MCF 10A (cell line): ENCODE data around the gene GGCX. TPM values are rescaled to one million over a fixed set of nuclear protein-coding genes. Genes with fewer than 3 reads are reported as not detected.

Experiments
- BruUV-seq: library from RNA; stranded (reverse); fragments of 400-500 nt; replicated peaks from 2 replicates; lab custom pipeline; 2021; lab: Mats Ljungman, UMichigan
- CTCF ChIA-PET: fragments of 300-600 bp; sonication (Branson Sonifier 250); formaldehyde crosslinking; extraction: SDS; loops from one replicate; lab custom pipeline; 2021; ENCODE audit warnings: antibody characterized with exemption, inconsistent platforms; lab: Yijun Ruan, JAX
- POLR2A ChIA-PET: fragments of 300-600, 350-650 bp; sonication (Branson Sonifier 250); formaldehyde crosslinking; extraction: SDS; loops from one replicate; lab custom pipeline; 2020; ENCODE audit warnings: antibody characterized with exemption, inconsistent platforms; lab: Yijun Ruan, JAX
- DNase-seq: peaks from one replicate; pipeline ENCODE4 v3.0.0-alpha.2; 2018; ENCODE audit not compliant: unreplicated experiment
- H3K27ac Mint-ChIP-seq: one replicate; pipeline ENCODE4 v1.8.0; 2022; ENCODE audit warnings: mild to moderate bottlenecking, low read depth, mixed read lengths; ENCODE audit not compliant: unreplicated experiment
- H3K27me3 Mint-ChIP-seq: one replicate; pipeline ENCODE4 v1.8.0; 2022; ENCODE audit warnings: mixed read lengths; ENCODE audit not compliant: insufficient read depth, unreplicated experiment
- H3K36me3 Mint-ChIP-seq: one replicate; pipeline ENCODE4 v1.8.0; 2022; ENCODE audit warnings: mild to moderate bottlenecking, moderate library complexity, mixed read lengths; ENCODE audit not compliant: insufficient read depth, unreplicated experiment
- H3K4me1 Mint-ChIP-seq: one replicate; pipeline ENCODE4 v1.8.0; 2022; ENCODE audit warnings: mixed read lengths; ENCODE audit not compliant: insufficient read depth, unreplicated experiment
- H3K4me3 Mint-ChIP-seq: one replicate; pipeline ENCODE4 v1.8.0; 2022; ENCODE audit warnings: mild to moderate bottlenecking, moderate library complexity, mixed read lengths; ENCODE audit not compliant: unreplicated experiment
- H3K9me3 Mint-ChIP-seq: one replicate; pipeline ENCODE4 v1.8.0; 2022; ENCODE audit warnings: mixed read lengths; ENCODE audit not compliant: unreplicated experiment
- intact Hi-C: fragments of 100-400 bp; cut with micrococcal nuclease; formaldehyde crosslinking; loops from 2 replicates; pipeline ENCODE4 v1.14.1; 2022
- total RNA-seq: library from RNA; stranded (reverse); gene quantifications from 2 replicates; pipeline ENCODE4 v1.2.3, GENCODE V29; 2022
- TF ChIP-seq, protein P1 (sequence below): fragments of 200-600 bp; IDR thresholded peaks from one replicate; pipeline ENCODE4 v1.8.0; 2022; ENCODE audit warnings: antibody characterized with exemption, mild to moderate bottlenecking; ENCODE audit not compliant: unreplicated experiment

Gene GGCX
- total RNA-seq, 1 experiment from 2014 or later, result 49.1 TPM

DNA sequence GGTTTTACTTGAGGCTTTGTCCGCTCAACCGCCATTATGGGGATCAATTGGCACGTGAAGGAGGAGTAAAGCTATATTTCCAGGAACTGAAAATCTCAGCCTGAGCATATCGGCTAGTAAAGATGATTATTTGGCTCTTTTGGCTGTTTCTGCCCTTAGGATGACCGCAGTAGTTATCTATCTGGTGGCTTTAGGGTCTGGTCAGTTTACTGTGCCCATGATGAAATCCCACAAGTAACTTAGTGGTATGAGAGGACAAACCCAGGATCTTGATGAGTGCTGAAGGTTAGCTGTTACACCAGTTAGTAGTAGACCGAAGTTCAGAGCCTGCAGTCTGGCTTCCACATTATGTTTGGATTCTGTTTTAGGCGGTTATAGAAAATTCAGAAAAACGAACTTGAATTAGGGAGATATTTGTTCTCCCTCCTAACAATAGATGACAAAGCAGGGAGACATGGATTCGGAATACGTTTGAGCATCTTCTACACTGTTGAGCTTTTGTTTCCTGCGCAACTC is 21.1 kb downstream of the GGCX start:
- intact Hi-C loops, result no loop called here
- DNase-seq, result peak; percentile 38
- TSS peak; percentile 31 for BruUV-seq
- ChIA-PET CTCF (interaction anchor here (0.6 to 5.3 kb wide), 10 partner anchors 11 to 787 kb away, joined by 3 to 53 read pairs (median 4); partner anchors contain the start of gene SH2D6), POLR2A (interaction anchor here (0.6 to 18.1 kb wide), 27 partner anchors 9 to 1181 kb away, joined by 3 to 376 read pairs (median 11); partner anchors contain the start of genes C2orf68, ELMOD3, GGCX and RETSAT)
- Mint-ChIP-seq H3K27me3 (no peaks in the 10 kb centered on the region), H3K4me3 (peak overlapping the region; percentile 98), H3K9me3 (no peaks in the 10 kb centered on the region), H3K4me1 (peaks cover 46% of the 10 kb centered on the region), H3K27ac (peak overlapping the region; percentile 96), H3K36me3 (peaks cover 63% of the 10 kb centered on the region)
- TF ChIP-seq, protein P1, sequence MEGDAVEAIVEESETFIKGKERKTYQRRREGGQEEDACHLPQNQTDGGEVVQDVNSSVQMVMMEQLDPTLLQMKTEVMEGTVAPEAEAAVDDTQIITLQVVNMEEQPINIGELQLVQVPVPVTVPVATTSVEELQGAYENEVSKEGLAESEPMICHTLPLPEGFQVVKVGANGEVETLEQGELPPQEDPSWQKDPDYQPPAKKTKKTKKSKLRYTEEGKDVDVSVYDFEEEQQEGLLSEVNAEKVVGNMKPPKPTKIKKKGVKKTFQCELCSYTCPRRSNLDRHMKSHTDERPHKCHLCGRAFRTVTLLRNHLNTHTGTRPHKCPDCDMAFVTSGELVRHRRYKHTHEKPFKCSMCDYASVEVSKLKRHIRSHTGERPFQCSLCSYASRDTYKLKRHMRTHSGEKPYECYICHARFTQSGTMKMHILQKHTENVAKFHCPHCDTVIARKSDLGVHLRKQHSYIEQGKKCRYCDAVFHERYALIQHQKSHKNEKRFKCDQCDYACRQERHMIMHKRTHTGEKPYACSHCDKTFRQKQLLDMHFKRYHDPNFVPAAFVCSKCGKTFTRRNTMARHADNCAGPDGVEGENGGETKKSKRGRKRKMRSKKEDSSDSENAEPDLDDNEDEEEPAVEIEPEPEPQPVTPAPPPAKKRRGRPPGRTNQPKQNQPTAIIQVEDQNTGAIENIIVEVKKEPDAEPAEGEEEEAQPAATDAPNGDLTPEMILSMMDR, result no peak

DNA sequence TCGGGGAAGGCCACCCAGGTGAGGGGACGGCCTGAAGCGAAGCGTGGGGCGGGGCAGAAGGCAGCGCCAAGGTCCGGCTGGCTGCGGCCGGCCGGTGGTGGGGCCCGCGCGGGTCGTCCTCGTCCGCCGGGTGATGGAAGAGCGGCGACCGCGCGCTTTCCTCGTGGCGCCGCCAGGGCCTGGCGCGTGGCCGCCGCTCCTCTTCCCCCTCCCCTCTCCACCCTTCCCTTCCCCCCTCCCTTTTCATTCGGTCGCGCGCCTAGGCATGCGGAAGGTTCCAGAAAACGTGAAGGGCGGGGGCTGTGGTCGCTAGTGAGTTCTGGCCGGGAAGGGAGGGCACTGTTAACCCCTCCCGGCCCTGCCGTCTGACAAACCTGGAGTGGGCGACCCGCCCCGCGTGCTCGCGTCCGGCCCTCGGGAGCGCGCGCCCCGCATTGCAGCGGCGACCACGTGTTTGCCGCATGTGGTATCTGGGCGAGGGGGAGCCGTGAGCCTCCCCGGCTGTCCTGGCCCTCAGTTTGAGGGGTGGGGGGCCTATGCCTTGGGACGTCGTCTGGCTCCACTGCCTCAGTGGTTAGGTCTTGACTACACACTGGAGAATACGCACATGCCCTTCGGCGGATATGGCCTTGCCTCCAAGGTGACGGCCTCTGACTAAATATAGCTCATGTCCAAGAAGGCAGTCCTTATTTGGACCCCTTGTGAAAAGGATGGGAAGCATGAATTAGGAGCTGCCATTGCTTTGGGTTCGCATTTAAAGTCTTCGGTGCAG is 21.7 kb downstream of the GGCX start:
- peaks cover 51% of the 10 kb centered on the region for H3K4me1 Mint-ChIP-seq
- TF ChIP-seq, protein P1, result no peak
- POLR2A ChIA-PET, result interaction anchor here (0.6 to 18.1 kb wide), 43 partner anchors 8 to 477 kb away, joined by 3 to 376 read pairs (median 7); partner anchors contain the start of genes C2orf68, ELMOD3, GGCX and RETSAT
- intact Hi-C loops, result loop anchor here (1.0 kb wide), 2 partner anchors 34 to 40 kb away; no protein-coding TSS in a partner anchor
- no peaks in the 10 kb centered on the region for H3K9me3 Mint-ChIP-seq
- peaks cover 57% of the 10 kb centered on the region for H3K36me3 Mint-ChIP-seq
- H3K27ac Mint-ChIP-seq, result peak overlapping the region; percentile 96
- no peaks in the 10 kb centered on the region for H3K27me3 Mint-ChIP-seq
- peak overlapping the region; percentile 98 for H3K4me3 Mint-ChIP-seq
- no TSS peak for BruUV-seq
- peak; percentile 63 for DNase-seq
- CTCF ChIA-PET, result interaction anchor here (0.6 to 5.3 kb wide), 10 partner anchors 11 to 787 kb away, joined by 3 to 53 read pairs (median 6); partner anchors contain the start of gene SH2D6

- no peaks in the 10 kb centered on the region for H3K9me3 Mint-ChIP-seq
- peak within 1 kb of the TSS; percentile 96 for H3K27ac Mint-ChIP-seq
- DNase-seq, result peak; percentile 90
- peaks cover 52% of the 10 kb centered on the region for H3K4me1 Mint-ChIP-seq
- no peaks in the 10 kb centered on the region for H3K27me3 Mint-ChIP-seq
- TF ChIP-seq, protein P1, result peak; percentile 25
- H3K36me3 Mint-ChIP-seq, result peaks cover 48% of the 10 kb centered on the region
- ChIA-PET POLR2A (interaction anchor here (0.6 to 18.1 kb wide), 43 partner anchors 10 to 567 kb away, joined by 3 to 376 read pairs (median 5); partner anchors contain the start of genes C2orf68, ELMOD3, GGCX and POLR1A), CTCF (interaction anchor here (0.7 to 4.0 kb wide), 9 partner anchors 12 to 211 kb away, joined by 3 to 38 read pairs (median 5); partner anchors contain the start of genes SH2D6 and TGOLN2)
- intact Hi-C loops, result loop anchor here (1.0 kb wide), 2 partner anchors 33 to 39 kb away; no protein-coding TSS in a partner anchor
- TSS peak; percentile 77 for BruUV-seq
- peak within 1 kb of the TSS; percentile 98 for H3K4me3 Mint-ChIP-seq
Measured at GRCh38 chr2:85538507-85539360, 22.6 kb downstream of the GGCX start, which contains the start of gene MAT2A. MAT2A (plus strand) TSS chr2:85539168; CDS start chr2:85539288, 120 bp downstream.
